Measurements from ENCODE around the gene HSP90AB1.

- TF ChIP-seq CTCF (IDR thresholded peaks at IDR 0.05; ENCODE audit: insufficient read depth, low read length) (no peak), POLR2AphosphoS5 (IDR thresholded peaks at IDR 0.05; ENCODE audit: low read depth) (no peak), REST (IDR thresholded peaks at IDR 0.05; ENCODE audit: insufficient replicate concordance, low read depth) (no peak)
These were observed 9.8 kb downstream of the HSP90AB1 start for GRCh38 chr6:44256775-44257024.
